ENCODE measurements around the gene SYTL5. TPM values are rescaled to one million over a fixed set of nuclear protein-coding genes. Genes with fewer than 3 reads are reported as not detected.

The SYTL5 gene
- polyA plus RNA-seq, 1 donor (not counting 4 experiments of a cell fraction or from before 2014, with no cell fraction given): 0.09 TPM

DNA sequence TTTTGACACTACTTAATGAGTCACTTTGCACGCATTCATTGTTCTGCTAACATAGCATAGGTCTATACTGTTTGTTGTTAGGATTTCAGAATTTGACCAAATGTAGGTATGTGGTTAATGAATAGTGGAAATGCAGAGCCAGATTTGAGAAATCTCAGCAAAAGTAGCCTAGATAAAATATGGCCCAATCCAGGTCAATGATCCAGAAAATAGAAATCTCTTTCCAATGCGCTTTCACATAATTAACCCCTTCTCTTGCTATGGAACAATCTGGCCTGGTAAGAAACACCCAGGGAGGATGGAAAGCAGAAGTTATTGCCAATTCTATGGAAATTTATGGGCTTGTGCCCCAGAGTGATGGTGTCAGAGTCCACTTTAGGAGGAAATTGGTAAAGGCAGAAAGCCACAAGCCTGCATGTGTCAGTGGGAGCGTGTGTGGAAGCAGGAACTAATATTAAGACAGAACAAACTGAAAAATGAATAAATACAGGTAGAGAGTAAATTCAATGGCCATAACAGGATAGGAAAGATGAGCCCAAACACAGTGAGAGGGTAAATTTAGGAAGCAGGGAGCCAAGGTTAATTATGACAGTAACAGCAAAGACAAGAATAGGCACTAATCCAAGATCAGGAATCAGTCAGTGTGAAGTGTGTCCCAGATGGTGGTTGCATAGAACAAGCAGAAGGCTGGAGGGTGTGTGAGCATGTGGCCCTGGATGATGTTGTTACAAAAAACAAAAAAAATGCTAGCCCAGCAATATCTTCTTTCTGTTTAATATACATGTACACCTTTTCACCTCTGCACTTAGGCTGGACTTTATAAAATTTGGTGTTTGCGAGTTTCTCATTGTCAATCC is 102.9 kb downstream of the SYTL5 start:
- Histone ChIP-seq H3K79me2 (ENCODE audit: control insufficient read depth, insufficient read depth, low read length) (no peaks in the 10 kb centered on the region), H3K4me1 (ENCODE audit: control insufficient read depth, extremely low read depth, insufficient read depth, low read length) (no peaks in the 10 kb centered on the region), H3K36me3 (ENCODE audit: control insufficient read depth in 2 of 2, extremely low read depth in 1 of 2, insufficient read depth in 2 of 2, low read length in 2 of 2) (no peaks in the 10 kb centered on the region), H3K9ac (ENCODE audit: control insufficient read depth, extremely low read depth, insufficient read depth, low read length) (no peak overlapping the region), H3K9me1 (ENCODE audit: control insufficient read depth, extremely low read depth, insufficient read depth, low read length) (no peaks in the 10 kb centered on the region), H3K27ac (ENCODE audit: control insufficient read depth, insufficient read depth, low read length) (no peak overlapping the region), H3K4me2 (ENCODE audit: control insufficient read depth, extremely low read depth, insufficient read depth, low read depth, low read length) (no peak overlapping the region), H2AFZ (ENCODE audit: control insufficient read depth, low read length) (no peak overlapping the region), H4K20me1 (ENCODE audit: control insufficient read depth, extremely low read depth, insufficient read depth, low read length) (no peaks in the 10 kb centered on the region), H3K9me3 (ENCODE audit: control insufficient read depth, low read depth, low read length) (no peaks in the 10 kb centered on the region), H3K27me3 (ENCODE audit: control insufficient read depth, extremely low read depth, insufficient read depth, low read length) (no peaks in the 10 kb centered on the region), H3K4me3 (ENCODE audit: control insufficient read depth in 2 of 3, extremely low read depth in 1 of 3, insufficient read depth in 2 of 3, low read depth in 1 of 3, low read length in 3 of 3) (no peak overlapping the region)
- DNase-seq (ENCODE audit: low read depth, low spot score) (no peak), FAIRE-seq (no peak)
- dilution Hi-C loops (cut with MboI; ENCODE audit: extremely low pct_ligation_motif_present, low sequenced_read_pairs): no loop called here
- TF ChIP-seq, protein P1, sequence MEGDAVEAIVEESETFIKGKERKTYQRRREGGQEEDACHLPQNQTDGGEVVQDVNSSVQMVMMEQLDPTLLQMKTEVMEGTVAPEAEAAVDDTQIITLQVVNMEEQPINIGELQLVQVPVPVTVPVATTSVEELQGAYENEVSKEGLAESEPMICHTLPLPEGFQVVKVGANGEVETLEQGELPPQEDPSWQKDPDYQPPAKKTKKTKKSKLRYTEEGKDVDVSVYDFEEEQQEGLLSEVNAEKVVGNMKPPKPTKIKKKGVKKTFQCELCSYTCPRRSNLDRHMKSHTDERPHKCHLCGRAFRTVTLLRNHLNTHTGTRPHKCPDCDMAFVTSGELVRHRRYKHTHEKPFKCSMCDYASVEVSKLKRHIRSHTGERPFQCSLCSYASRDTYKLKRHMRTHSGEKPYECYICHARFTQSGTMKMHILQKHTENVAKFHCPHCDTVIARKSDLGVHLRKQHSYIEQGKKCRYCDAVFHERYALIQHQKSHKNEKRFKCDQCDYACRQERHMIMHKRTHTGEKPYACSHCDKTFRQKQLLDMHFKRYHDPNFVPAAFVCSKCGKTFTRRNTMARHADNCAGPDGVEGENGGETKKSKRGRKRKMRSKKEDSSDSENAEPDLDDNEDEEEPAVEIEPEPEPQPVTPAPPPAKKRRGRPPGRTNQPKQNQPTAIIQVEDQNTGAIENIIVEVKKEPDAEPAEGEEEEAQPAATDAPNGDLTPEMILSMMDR (optimal IDR thresholded peaks at IDR 0.05 in 1 of 3, IDR thresholded peaks at IDR 0.05 in 1 of 3, conservative IDR thresholded peaks at IDR 0.05 in 1 of 3; ENCODE audit: extremely low read depth in 1 of 3, insufficient read depth in 2 of 3, low read length in 3 of 3): no peak
- no peak for TF ChIP-seq EZH2 (IDR thresholded peaks at IDR 0.05; ENCODE audit: low read length)

DNA sequence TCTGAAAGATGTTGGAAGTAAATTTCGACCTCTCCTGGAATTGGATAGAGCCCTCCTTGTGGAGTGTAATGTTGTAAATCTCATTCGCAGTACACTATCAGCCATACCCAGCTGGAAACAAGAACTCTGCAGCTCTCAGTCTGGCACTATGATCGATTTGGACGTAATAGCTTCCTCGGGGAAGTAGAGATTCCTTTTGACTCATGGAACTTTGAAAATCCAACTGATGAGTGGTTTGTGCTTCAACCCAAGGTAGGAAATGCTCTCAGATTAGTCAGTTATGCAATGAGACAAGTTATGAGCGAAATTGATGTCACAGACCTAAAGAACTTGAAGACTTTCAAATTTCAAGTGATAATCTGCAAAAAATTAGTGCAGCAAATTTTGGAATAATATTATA is 103.9 kb downstream of the SYTL5 start:
- Histone ChIP-seq H3K4me1 (ENCODE audit: control insufficient read depth, extremely low read depth, insufficient read depth, low read length) (no peaks in the 10 kb centered on the region), H3K9me1 (ENCODE audit: control insufficient read depth, extremely low read depth, insufficient read depth, low read length) (no peaks in the 10 kb centered on the region), H3K9ac (ENCODE audit: control insufficient read depth, extremely low read depth, insufficient read depth, low read length) (no peak overlapping the region), H3K9me3 (ENCODE audit: control insufficient read depth, low read depth, low read length) (no peaks in the 10 kb centered on the region), H3K36me3 (ENCODE audit: control insufficient read depth in 2 of 2, extremely low read depth in 1 of 2, insufficient read depth in 2 of 2, low read length in 2 of 2) (no peaks in the 10 kb centered on the region), H3K27me3 (ENCODE audit: control insufficient read depth, extremely low read depth, insufficient read depth, low read length) (no peaks in the 10 kb centered on the region), H3K79me2 (ENCODE audit: control insufficient read depth, insufficient read depth, low read length) (no peaks in the 10 kb centered on the region), H2AFZ (ENCODE audit: control insufficient read depth, low read length) (no peak overlapping the region), H4K20me1 (ENCODE audit: control insufficient read depth, extremely low read depth, insufficient read depth, low read length) (no peaks in the 10 kb centered on the region), H3K27ac (ENCODE audit: control insufficient read depth, insufficient read depth, low read length) (no peak overlapping the region), H3K4me2 (ENCODE audit: control insufficient read depth, extremely low read depth, insufficient read depth, low read depth, low read length) (no peak overlapping the region), H3K4me3 (ENCODE audit: control insufficient read depth in 2 of 3, extremely low read depth in 1 of 3, insufficient read depth in 2 of 3, low read depth in 1 of 3, low read length in 3 of 3) (no peak overlapping the region)
- FAIRE-seq (no peak), DNase-seq (ENCODE audit: low read depth, low spot score) (no peak)
- dilution Hi-C loops (cut with MboI; ENCODE audit: extremely low pct_ligation_motif_present, low sequenced_read_pairs): no loop called here
- TF ChIP-seq, protein P1 (optimal IDR thresholded peaks at IDR 0.05 in 1 of 3, IDR thresholded peaks at IDR 0.05 in 1 of 3, conservative IDR thresholded peaks at IDR 0.05 in 1 of 3; ENCODE audit: extremely low read depth in 1 of 3, insufficient read depth in 2 of 3, low read length in 3 of 3): no peak
- TF ChIP-seq EZH2 (IDR thresholded peaks at IDR 0.05; ENCODE audit: low read length): no peak
